ENCODE measurements around the gene RHOG. TPM values are rescaled to one million over a fixed set of nuclear protein-coding genes. Genes with fewer than 3 reads are reported as not detected.
A peak's percentile ranks its signal among the peaks of the same experiment; 100 is the strongest.

The RHOG gene
- polyA plus RNA-seq, 1 experiment: 40.3 TPM

DNA sequence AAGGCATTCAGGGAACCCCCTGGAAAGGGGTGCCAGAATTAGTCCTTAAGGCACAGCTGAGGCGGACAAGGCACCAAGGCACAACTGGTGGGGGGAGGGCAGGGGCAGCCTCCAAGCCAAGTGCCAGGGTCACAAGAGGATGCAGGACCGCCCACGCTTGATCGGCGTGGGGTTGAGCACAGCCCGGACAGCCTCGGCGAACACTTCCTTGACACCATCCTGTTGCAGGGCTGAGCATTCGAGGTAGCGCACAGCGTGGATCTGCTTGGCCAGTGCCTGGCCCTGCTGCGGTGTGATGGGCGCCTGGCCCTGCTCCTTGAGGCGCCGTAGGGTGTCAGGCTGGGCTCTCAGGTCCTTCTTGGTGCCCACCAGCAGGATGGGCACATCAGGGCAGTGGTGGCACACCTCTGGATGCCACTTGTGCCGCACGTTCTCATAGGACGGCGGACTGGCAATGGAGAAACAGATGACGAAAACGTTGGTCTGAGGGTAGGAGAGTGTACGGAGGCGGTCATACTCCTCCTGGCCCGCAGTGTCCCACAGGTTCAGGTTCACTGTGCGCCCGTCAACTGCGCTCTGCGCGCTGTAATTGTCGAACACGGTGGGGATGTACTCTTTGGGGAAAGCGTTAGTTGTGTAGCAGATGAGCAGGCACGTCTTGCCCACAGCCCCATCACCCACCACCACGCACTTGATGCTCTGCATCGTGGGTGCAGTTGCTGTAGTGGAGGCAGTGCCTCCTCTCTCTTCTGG is 13.1 kb downstream of the RHOG start:
- ChIA-PET CTCF (interaction anchor here (0.6 to 3.1 kb wide), 4 partner anchors 14 to 245 kb away, joined by 3 to 15 read pairs (median 8); no protein-coding TSS in a partner anchor), POLR2A (interaction anchor here (1.1 kb wide), 1 partner anchor 13 kb away, joined by 4 read pairs; the partner anchor contains the start of gene RHOG)
- no peak for DNase-seq (ENCODE audit: low read depth, low spot score)
- Histone ChIP-seq H3K27me3 (ENCODE audit: control insufficient read depth, insufficient read depth, low read length) (no peaks in the 10 kb centered on the region), H3K9me3 (ENCODE audit: control insufficient read depth, insufficient read depth, low read length) (no peaks in the 10 kb centered on the region), H3K27ac (ENCODE audit: low read depth, low read length) (no peak overlapping the region), H3K4me3 (ENCODE audit: low read depth, low read length) (no peak overlapping the region)
- TF ChIP-seq, protein P1, sequence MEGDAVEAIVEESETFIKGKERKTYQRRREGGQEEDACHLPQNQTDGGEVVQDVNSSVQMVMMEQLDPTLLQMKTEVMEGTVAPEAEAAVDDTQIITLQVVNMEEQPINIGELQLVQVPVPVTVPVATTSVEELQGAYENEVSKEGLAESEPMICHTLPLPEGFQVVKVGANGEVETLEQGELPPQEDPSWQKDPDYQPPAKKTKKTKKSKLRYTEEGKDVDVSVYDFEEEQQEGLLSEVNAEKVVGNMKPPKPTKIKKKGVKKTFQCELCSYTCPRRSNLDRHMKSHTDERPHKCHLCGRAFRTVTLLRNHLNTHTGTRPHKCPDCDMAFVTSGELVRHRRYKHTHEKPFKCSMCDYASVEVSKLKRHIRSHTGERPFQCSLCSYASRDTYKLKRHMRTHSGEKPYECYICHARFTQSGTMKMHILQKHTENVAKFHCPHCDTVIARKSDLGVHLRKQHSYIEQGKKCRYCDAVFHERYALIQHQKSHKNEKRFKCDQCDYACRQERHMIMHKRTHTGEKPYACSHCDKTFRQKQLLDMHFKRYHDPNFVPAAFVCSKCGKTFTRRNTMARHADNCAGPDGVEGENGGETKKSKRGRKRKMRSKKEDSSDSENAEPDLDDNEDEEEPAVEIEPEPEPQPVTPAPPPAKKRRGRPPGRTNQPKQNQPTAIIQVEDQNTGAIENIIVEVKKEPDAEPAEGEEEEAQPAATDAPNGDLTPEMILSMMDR (IDR thresholded peaks at IDR 0.05; ENCODE audit: low read depth, low read length): no peak

DNA sequence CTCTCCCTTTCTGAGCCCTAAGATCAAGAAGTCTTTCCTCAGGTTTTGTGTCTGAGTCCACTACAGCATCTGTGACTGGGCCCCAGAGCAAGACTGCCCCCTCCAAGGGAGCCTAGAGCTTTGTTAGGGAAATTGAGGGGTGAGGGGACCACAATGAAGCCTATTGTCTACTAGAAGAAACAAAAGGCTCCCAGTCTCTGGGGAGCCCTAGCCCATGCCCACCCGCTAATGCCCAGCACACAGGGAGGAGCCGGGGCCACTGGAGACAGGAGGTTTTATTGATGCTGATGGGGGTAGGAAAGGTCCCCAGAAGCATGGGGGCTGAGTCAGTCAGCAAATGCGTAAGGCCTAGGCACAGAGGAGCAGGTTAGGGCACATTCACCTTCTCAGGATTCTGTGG is 14.0 kb downstream of the RHOG start:
- CTCF ChIA-PET: interaction anchor here (1.3 to 3.1 kb wide), 3 partner anchors 15 to 246 kb away, joined by 3 to 15 read pairs (median 13); no protein-coding TSS in a partner anchor
- no peak for DNase-seq (ENCODE audit: low read depth, low spot score)
- no peaks in the 10 kb centered on the region for H3K27me3 ChIP-seq (ENCODE audit: control insufficient read depth, insufficient read depth, low read length)
- TF ChIP-seq, protein P1 (IDR thresholded peaks at IDR 0.05; ENCODE audit: low read depth, low read length): no peak
- H3K4me3 ChIP-seq (ENCODE audit: low read depth, low read length): no peak overlapping the region
- no peaks in the 10 kb centered on the region for H3K9me3 ChIP-seq (ENCODE audit: control insufficient read depth, insufficient read depth, low read length)
- POLR2A ChIA-PET: interaction anchor here (1.1 kb wide), 1 partner anchor 14 kb away, joined by 4 read pairs; the partner anchor contains the start of gene RHOG
- no peak overlapping the region for H3K27ac ChIP-seq (ENCODE audit: low read depth, low read length)

DNA sequence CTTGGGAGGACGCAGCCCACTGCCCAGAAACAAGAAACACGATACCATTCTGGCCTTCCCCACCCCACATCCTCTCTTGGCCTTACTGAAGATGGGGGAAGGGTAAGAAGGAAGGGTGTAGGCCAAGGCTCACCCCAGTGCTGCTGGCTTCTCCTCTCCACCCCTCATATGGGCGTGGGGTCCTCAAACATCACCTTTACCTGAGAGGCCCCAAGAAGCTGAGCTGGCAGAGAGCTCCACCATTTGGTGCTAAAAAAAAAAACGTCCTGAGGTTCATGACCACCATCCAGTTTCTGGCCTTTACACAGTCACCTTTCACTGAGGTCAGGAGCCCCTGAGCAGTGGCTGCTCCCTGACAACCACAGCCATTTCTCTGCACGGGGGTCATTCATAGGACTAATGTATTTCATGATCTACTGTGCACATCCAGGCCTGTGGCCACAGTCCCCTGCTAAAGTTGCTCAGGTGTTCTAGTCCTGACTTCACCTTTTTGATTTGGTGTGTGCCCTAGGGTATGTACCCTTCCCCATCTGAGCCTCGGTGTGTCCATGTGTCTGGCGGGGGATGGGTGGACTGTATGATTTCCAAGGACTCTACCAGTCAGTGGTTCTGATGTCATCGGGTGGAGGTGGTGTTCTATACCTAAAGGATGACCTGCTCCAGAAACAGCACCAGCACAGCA is 15.1 kb downstream of the RHOG start:
- ChIA-PET CTCF (interaction anchor here (0.7 to 3.1 kb wide), 5 partner anchors 10 to 247 kb away, joined by 3 to 15 read pairs (median 3); partner anchors contain the start of gene RHOG), POLR2A (interaction anchor here (0.6 to 0.7 kb wide), 2 partner anchors 16 to 41 kb away, joined by 3 to 4 read pairs; no protein-coding TSS in a partner anchor)
- no peak for DNase-seq (ENCODE audit: low read depth, low spot score)
- Histone ChIP-seq H3K27ac (ENCODE audit: low read depth, low read length) (no peak overlapping the region), H3K27me3 (ENCODE audit: control insufficient read depth, insufficient read depth, low read length) (no peaks in the 10 kb centered on the region), H3K9me3 (ENCODE audit: control insufficient read depth, insufficient read depth, low read length) (no peaks in the 10 kb centered on the region), H3K4me3 (ENCODE audit: low read depth, low read length) (no peak overlapping the region)
- TF ChIP-seq, protein P1 (IDR thresholded peaks at IDR 0.05; ENCODE audit: low read depth, low read length): no peak

DNA sequence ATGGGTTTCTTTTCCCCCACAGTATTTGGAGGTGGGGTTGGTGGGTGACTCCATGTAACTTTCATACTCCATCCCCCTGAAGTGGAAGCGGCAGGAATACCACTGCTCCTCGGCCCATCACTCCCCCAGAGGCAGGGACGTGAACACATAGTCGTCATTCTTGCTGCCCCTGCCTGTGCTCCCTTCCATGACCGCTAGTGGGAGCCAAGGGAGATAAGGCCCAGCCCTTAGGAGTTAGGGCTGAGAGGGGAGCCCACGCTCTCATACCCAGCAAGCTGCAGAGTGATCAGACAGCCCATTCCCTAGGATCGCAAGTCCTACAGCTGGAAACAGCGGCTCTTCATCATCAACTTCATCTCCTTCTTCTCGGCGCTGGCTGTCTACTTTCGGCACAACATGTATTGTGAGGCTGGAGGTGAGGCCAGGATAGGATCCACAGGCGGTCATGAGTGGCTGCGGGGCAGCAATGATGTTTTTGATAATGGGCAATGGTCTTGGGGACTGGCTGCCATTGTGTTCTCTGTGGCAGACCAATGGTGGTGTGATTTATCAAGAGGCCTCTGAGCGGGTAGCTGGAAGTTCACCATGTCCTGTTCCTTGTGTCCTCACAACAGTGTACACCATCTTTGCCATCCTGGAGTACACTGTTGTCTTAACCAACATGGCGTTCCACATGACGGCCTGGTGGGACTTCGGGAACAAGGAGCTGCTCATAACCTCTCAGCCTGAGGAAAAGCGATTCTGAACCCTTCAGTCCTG is 15.9 kb downstream of the RHOG start:
- H3K9me3 ChIP-seq (ENCODE audit: control insufficient read depth, insufficient read depth, low read length): no peaks in the 10 kb centered on the region
- TF ChIP-seq, protein P1 (IDR thresholded peaks at IDR 0.05; ENCODE audit: low read depth, low read length): peak; percentile 53
- ChIA-PET POLR2A (interaction anchor here (0.7 kb wide), 1 partner anchor 15 kb away, joined by 4 read pairs; no protein-coding TSS in a partner anchor), CTCF (interaction anchor here (0.7 to 3.1 kb wide), 5 partner anchors 10 to 248 kb away, joined by 3 to 15 read pairs (median 3); partner anchors contain the start of gene RHOG)
- H3K27me3 ChIP-seq (ENCODE audit: control insufficient read depth, insufficient read depth, low read length): no peaks in the 10 kb centered on the region
- DNase-seq (ENCODE audit: low read depth, low spot score): no peak
- no peak overlapping the region for H3K4me3 ChIP-seq (ENCODE audit: low read depth, low read length)
- H3K27ac ChIP-seq (ENCODE audit: low read depth, low read length): peak overlapping the region; percentile 11
